PFSK-1 (cell line): ENCODE results near the gene DPCD.

Experiments
- FOXP2 ChIP-seq: optimal IDR thresholded peaks from 2 replicates; pipeline ENCODE3; 2011; ENCODE audit warnings: borderline replicate concordance, control low read depth, inconsistent platforms; ENCODE audit not compliant: insufficient read depth; ENCODE audit errors: extremely low read length, extremely low read depth
- POLR2AphosphoS5 ChIP-seq: IDR thresholded peaks from 2 replicates; pipeline ENCODE4 v1.6.1; 2012; ENCODE audit warnings: low read depth, mild to moderate bottlenecking, control low read depth, low read length, moderate library complexity
- SIN3A ChIP-seq: IDR thresholded peaks from 2 replicates; pipeline ENCODE4 v1.6.1; 2012; ENCODE audit warnings: mild to moderate bottlenecking, low read length, moderate library complexity, borderline replicate concordance; ENCODE audit not compliant: insufficient read depth
- TAF1 ChIP-seq: IDR thresholded peaks from 2 replicates; pipeline ENCODE4 v1.6.1; 2012; ENCODE audit warnings: low read length, control low read depth, borderline replicate concordance; ENCODE audit not compliant: insufficient read depth
- TF ChIP-seq, protein P1 (sequence below), 2 experiments: IDR thresholded peaks; 2 replicates each; pipeline versions ENCODE4 v1.6.1 to v1.8.0; 2011 to 2012; ENCODE audit warnings: low read depth in 2 of 2, low read length in 2 of 2, control low read depth in 1 of 2, inconsistent platforms in 1 of 2, mild to moderate bottlenecking in 1 of 2, moderate library complexity in 1 of 2; ENCODE audit not compliant: insufficient read depth in 1 of 2

DPCD gene

DNA sequence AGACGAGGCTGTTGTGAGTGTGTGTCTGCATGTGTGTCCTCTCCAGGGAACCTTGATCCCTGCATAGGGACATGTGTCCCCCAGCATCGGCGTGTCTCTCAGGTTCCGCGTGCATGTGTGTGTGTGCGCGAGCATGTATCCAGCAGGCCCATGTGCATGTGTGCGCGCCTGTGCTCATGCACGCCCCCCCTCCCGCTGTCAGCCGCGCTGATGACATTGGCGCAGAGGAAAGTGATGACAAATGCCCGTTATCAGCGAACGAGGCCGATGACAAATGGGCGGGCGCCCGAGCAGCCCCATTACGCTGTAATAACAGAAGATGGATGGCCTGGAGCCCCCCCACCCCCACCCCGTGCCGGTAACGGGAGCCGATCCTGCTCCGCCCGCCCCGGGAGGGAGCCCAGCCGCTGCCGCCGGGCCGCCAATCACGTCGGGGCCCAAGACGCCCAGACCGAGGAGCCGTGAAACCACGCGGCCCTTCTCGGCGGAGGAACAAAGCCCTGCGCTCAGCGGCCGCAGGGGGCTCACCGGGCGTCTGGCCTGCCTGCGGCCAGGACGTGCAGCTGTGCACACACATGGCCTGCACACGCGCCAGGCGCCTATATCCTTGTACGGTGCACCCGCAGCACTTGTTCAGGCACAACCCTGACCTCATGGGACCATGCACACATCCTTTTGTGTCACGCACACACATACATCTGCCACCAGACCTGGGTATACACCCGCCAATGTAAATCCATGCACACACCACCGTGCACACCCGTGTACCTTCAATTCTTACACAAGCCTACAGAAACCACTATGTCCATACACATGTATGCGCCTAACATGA is 21.6 kb upstream of the DPCD start:
- TF ChIP-seq, protein P1, sequence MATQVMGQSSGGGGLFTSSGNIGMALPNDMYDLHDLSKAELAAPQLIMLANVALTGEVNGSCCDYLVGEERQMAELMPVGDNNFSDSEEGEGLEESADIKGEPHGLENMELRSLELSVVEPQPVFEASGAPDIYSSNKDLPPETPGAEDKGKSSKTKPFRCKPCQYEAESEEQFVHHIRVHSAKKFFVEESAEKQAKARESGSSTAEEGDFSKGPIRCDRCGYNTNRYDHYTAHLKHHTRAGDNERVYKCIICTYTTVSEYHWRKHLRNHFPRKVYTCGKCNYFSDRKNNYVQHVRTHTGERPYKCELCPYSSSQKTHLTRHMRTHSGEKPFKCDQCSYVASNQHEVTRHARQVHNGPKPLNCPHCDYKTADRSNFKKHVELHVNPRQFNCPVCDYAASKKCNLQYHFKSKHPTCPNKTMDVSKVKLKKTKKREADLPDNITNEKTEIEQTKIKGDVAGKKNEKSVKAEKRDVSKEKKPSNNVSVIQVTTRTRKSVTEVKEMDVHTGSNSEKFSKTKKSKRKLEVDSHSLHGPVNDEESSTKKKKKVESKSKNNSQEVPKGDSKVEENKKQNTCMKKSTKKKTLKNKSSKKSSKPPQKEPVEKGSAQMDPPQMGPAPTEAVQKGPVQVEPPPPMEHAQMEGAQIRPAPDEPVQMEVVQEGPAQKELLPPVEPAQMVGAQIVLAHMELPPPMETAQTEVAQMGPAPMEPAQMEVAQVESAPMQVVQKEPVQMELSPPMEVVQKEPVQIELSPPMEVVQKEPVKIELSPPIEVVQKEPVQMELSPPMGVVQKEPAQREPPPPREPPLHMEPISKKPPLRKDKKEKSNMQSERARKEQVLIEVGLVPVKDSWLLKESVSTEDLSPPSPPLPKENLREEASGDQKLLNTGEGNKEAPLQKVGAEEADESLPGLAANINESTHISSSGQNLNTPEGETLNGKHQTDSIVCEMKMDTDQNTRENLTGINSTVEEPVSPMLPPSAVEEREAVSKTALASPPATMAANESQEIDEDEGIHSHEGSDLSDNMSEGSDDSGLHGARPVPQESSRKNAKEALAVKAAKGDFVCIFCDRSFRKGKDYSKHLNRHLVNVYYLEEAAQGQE (IDR thresholded peaks at IDR 0.05; ENCODE audit: insufficient read depth in 1 of 2, low read depth in 2 of 2, low read length in 2 of 2): no peak
- TF ChIP-seq TAF1 (no peak), POLR2AphosphoS5 (no peak), SIN3A (no peak), FOXP2 (no peak)

DNA sequence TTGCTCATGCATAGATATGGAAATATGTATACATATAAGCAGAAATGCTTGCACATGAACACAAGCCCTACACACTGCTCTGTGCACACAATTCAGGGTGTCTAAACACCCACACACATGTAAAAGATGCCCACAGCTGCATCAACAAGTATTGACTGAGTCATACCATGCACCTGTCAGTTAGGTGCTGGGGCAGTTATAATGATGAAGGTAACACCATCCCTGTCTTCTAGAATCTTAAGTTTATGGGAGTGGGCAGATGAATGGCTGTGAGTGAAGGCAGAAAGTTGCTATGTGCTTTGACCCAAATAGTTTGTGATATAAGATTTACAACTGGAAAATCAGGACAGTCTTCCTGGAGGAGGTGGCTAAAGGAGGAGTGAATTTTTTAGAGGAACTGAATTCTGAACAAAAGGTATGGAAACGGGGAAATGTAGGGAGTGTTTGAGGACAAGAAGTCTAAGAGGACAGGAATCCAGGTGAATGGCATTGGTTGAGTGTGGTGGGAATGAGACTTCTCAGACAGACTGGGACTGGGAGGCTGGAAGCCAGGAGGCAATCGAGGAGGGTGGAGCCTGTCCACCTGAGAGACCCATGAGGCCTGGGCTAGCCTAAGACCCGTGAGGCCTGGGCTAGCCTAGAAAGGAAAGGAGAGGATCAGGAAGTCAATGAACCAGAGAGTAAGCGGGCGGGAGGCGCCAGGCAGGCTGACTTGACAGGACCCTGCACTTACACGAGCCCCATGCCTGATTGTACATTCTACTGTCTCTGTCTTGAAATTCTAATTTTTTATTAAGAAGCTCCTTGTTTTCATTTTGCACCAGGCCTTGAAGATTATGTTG is 20.7 kb upstream of the DPCD start:
- no peak for TF ChIP-seq POLR2AphosphoS5
- TF ChIP-seq FOXP2: no peak
- TF ChIP-seq, protein P1 (IDR thresholded peaks at IDR 0.05; ENCODE audit: insufficient read depth in 1 of 2, low read depth in 2 of 2, low read length in 2 of 2): no peak
- no peak for TF ChIP-seq SIN3A
- TF ChIP-seq TAF1: no peak

DNA sequence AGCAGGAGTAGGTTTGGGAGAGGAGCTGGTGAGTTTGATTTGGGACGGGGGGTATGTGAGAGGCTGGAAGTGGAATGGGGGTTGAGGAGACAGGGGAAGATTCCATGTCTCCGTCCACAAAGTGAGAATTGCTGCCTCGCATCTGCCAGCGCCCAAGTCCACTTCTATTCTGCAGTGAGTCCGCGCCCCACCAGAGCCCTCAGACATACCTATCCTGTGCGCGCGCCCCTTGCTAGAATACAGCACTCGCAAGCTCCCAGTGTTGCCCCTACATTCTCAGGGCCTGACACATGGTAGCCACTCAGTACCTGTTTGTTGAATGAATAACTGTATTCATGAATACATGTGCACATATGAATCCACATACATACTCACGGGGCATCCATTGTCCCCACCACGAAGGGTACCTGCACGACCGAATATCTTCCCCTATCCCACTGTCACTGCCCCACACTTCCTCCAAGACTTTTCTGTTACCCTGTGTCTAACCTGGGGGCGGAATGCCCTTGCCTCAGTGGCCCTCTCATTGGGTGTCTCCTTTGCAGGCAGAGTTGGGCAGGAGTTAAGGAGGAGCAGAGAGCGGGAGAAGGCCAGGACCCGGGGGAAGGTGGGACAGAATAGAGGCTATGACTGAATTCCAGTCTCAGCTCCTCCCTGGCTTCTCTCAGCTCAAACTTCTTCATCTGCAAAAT is 19.9 kb upstream of the DPCD start:
- TF ChIP-seq FOXP2 (no peak), POLR2AphosphoS5 (no peak), TAF1 (no peak), SIN3A (no peak)
- TF ChIP-seq, protein P1 (IDR thresholded peaks at IDR 0.05; ENCODE audit: insufficient read depth in 1 of 2, low read depth in 2 of 2, low read length in 2 of 2): no peak

DNA sequence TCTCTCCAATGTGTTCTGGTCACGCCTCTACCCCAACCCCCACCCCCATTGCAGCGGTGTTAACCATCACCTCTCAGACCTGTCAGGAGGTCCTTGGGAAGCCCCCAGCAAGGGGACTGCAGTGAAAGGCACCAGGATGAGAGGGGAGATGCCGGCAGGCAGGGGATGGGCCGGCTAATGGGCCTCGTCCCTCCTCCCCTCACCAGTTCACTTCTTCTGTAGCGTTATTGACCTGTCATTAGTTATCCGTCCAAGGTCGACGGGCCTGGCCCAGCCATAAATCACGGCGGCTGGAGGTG is 18.8 kb upstream of the DPCD start:
- TF ChIP-seq POLR2AphosphoS5 (no peak), SIN3A (no peak), TAF1 (no peak), FOXP2 (no peak)
- TF ChIP-seq, protein P1 (IDR thresholded peaks at IDR 0.05; ENCODE audit: insufficient read depth in 1 of 2, low read depth in 2 of 2, low read length in 2 of 2): no peak
